Measurements from ENCODE around the gene FTL.
A peak's percentile ranks its signal among the peaks of the same experiment; 100 is the strongest.

The FTL gene

GRCh38 chr19:48950830-48951519 lies 14.1 kb upstream of the FTL start:
- Histone ChIP-seq H3K36me3 (no peaks in the 10 kb centered on the region), H3K27me3 (no peaks in the 10 kb centered on the region), H3K9me3 (no peaks in the 10 kb centered on the region), H3K4me3 (ENCODE audit: low read depth, low read length) (no peak overlapping the region), H3K4me1 (no peaks in the 10 kb centered on the region)
- DNase-seq: no peak
- no peak for TF ChIP-seq CTCF (IDR thresholded peaks at IDR 0.05; ENCODE audit: low read depth, low read length)

- no peaks in the 10 kb centered on the region for H3K9me3 ChIP-seq
- H3K4me3 ChIP-seq (ENCODE audit: low read depth, low read length): no peak overlapping the region
- no peaks in the 10 kb centered on the region for H3K4me1 ChIP-seq
- no peak for TF ChIP-seq CTCF (IDR thresholded peaks at IDR 0.05; ENCODE audit: low read depth, low read length)
- peaks cover 3% of the 10 kb centered on the region for H3K36me3 ChIP-seq
- no peaks in the 10 kb centered on the region for H3K27me3 ChIP-seq
- DNase-seq: no peak
Measured at GRCh38 chr19:48953141-48953540, 12.0 kb upstream of the FTL start.

- no peak for TF ChIP-seq CTCF (IDR thresholded peaks at IDR 0.05; ENCODE audit: low read depth, low read length)
- H3K4me1 ChIP-seq: no peaks in the 10 kb centered on the region
- H3K36me3 ChIP-seq: peaks cover 3% of the 10 kb centered on the region
- H3K9me3 ChIP-seq: no peaks in the 10 kb centered on the region
- peak overlapping the region; percentile 64 for H3K4me3 ChIP-seq (ENCODE audit: low read depth, low read length)
- DNase-seq: no peak
- H3K27me3 ChIP-seq: no peaks in the 10 kb centered on the region
Measured at GRCh38 chr19:48953990-48954594, 11.0 kb upstream of the FTL start.

- H3K27me3 ChIP-seq: no peaks in the 10 kb centered on the region
- H3K9me3 ChIP-seq: no peaks in the 10 kb centered on the region
- no peaks in the 10 kb centered on the region for H3K4me1 ChIP-seq
- peaks cover 3% of the 10 kb centered on the region for H3K36me3 ChIP-seq
- peak within 1 kb of the TSS; percentile 90 for H3K4me3 ChIP-seq (ENCODE audit: low read depth, low read length)
- DNase-seq: peak; percentile 99
- no peak for TF ChIP-seq CTCF (IDR thresholded peaks at IDR 0.05; ENCODE audit: low read depth, low read length)
Measured at GRCh38 chr19:48954595-48955307, 10.4 kb upstream of the FTL start, which contains the start of gene BAX. Gene BAX, plus strand, starts transcription at chr19:48954875. Its CDS starts 54 bp downstream, at chr19:48954929.

- no peak for TF ChIP-seq CTCF (IDR thresholded peaks at IDR 0.05; ENCODE audit: low read depth, low read length)
- no peak for DNase-seq
- H3K36me3 ChIP-seq: peaks cover 3% of the 10 kb centered on the region
- H3K4me1 ChIP-seq: no peaks in the 10 kb centered on the region
- peak overlapping the region; percentile 90 for H3K4me3 ChIP-seq (ENCODE audit: low read depth, low read length)
- no peaks in the 10 kb centered on the region for H3K27me3 ChIP-seq
- no peaks in the 10 kb centered on the region for H3K9me3 ChIP-seq
Measured at GRCh38 chr19:48955308-48955958, 9.7 kb upstream of the FTL start.

Measured in BE2C (cell line).